M059J (cell line): ENCODE measurements around the gene NT5DC3. TPM values are rescaled to one million over a fixed set of nuclear protein-coding genes. Genes with fewer than 3 reads are reported as not detected.
A peak's percentile ranks its signal among the peaks of the same experiment; 100 is the strongest.

Experiments used
- DNase-seq: peaks from one replicate; pipeline ENCODE4 v3.0.0-alpha.2; 2012; ENCODE audit warnings: low read depth
- total RNA-seq: library from RNA; depleted of rRNA; stranded (reverse); fragments of >200 nt; shearing (Covaris generic); gene quantifications from 2 replicates; pipeline ENCODE4 v1.2.3, GENCODE V29; 2014

The NT5DC3 gene
- total RNA-seq, 1 experiment from 2014 or later: 10.4 TPM

DNA sequence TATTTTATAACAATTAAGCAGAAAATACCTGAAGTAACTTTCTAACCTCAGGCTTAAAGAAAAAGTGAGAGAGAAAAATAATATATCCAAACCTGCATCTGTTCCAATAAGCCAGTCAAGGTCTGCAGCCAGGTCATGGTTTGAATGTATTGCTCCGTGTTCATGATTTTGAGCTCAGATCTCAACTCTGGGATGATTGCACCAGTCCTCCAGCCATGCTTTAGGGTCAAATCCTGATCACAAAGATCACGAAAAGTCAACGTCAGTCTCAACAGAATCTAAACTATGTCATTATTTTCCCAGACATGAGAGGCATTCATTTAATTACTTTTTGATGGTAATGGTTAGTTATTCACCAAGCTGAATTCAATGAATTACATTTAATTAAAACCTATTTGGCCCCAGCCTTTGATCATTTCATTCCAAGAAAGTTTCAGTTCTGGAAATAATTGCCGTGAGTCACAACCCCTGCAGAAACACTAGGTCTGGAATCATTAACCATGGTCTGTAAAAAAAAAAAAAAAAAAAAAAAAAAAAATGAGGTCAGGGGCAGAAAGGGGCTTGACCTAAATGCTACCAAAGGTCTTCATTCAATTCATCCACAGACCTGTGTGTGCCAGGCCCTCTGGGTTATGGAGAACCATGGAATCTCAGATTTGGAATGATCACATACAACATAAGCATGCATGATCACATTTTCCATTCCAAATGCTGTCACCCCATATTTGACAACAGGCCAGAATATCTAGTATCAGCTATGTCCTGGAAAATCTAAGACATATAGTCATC lies 55.6 kb downstream of the NT5DC3 start:
- DNase-seq: peak; percentile 42

DNA sequence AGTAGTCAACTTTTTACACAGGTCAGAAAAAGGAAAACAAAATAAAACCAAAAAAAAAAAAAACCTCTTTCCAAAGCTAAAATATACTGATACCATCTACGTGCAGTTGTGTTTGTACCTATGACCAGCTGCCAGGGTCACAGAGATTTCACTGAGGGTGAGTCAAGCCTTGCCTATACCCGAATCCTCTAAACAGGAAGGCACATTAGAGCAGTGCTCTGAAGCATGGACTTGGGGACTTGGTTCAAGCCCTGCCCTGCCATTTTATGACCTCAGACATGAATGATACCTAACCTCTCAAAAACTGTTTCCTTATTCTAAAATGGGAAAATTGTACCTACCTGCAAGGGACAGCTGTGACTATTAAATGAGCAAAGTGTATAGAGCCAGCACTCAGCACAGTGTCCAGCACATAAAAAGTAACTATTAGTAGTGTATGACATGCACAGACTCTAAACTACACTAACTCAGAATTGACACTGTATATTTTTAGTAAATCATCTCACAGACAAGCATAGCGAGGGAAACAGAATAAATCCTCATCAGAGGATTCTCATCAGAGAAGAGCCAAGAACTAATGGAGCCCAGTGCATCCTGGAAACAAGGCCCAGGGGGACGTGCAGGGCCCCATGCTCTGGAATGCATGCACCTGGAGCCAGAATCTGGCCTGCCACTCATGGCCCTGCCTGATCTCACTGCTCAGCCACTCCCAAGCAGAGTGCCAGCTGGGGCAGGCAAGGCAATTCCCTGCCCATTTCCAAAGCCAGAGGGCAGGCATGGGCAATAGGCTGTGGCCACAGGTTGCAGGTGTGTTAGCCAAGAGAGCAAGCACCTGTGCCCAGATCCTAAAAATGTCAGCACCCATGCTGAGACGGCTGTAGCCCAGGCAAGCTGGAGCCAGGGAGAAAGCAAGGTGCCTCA lies 57.0 kb downstream of the NT5DC3 start:
- DNase-seq: no peak

DNA sequence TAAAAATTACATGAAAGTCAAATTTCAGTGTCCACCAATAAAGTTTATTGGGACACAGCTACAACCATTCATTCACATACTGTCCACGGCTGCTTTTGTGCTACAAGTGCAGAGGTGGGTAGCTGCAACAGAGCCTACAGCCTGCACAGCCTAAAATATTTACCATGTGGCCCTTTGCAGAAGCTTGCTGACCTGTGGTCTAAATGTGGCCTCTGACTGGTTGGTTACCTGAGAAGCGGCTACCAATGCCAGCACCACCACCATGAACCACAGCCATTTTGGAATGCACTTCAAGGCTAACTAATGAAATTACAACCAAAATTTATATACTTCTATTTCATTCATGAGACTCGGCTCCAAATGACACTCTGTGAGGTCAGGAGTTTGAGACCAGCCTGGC lies 58.6 kb downstream of the NT5DC3 start:
- no peak for DNase-seq

DNA sequence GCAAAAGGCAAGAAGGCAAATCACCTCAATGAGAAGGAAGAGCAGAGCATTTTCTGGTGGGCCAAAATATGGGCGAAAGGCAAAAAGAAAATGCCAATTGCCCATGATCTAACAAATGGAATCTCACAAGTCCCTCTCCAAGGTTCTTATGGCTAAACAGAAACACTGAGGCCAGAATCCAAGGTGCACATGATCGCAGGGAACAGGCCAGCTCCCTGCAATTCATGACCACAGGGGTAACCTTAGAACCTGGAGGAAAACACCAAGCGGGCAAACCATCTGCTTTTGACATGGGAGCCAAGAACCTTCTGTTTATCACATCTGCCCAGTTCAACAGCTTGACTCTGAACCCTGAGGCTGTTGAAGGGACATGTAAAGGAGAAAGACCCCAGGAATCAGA lies 60.0 kb downstream of the NT5DC3 start:
- DNase-seq: no peak

- peak; percentile 66 for DNase-seq
Measured at GRCh38 chr12:103780093-103780440, 61.0 kb downstream of the NT5DC3 start.

DNA sequence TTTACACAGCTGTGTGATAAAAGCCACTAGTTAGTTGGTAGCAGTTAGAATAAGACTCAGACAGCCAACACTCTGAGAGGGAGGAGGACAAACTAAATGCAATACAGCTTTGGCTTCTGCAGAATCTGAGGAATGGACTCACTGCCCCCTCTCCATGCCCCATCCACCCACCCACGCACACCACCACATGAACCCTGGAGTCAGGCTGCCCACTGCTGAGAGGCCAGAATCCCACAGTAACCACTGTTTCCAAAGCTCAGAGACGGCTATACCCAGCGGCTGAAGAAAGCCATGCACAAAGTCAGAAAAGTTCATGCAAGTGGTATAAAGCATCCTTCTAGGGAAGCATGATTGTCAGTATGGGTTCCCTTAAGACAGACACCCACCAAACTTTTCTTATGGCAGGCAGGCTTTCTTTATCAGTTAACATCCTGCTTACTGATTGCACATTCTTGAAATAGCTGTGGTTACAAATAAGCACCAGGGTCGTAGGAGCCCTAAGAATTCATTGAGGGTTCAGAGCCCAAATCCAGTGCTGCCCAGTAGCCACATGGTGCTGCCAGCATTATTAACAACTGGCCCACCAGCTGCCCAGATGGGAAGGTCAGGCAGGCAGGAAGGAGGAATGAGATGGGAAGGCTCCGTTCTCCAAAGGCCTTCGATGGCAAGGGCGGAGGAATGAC lies 61.5 kb downstream of the NT5DC3 start:
- peak; percentile 71 for DNase-seq

GRCh38 chr12:103778781-103779180 lies 62.3 kb downstream of the NT5DC3 start:
- DNase-seq: no peak

- DNase-seq: no peak
Measured at GRCh38 chr12:103774977-103775560, 66.0 kb downstream of the NT5DC3 start.

GRCh38 chr12:103773109-103773910 lies 67.7 kb downstream of the NT5DC3 start:
- no peak for DNase-seq

GRCh38 chr12:103772367-103773108 lies 68.5 kb downstream of the NT5DC3 start:
- DNase-seq: no peak

DNA sequence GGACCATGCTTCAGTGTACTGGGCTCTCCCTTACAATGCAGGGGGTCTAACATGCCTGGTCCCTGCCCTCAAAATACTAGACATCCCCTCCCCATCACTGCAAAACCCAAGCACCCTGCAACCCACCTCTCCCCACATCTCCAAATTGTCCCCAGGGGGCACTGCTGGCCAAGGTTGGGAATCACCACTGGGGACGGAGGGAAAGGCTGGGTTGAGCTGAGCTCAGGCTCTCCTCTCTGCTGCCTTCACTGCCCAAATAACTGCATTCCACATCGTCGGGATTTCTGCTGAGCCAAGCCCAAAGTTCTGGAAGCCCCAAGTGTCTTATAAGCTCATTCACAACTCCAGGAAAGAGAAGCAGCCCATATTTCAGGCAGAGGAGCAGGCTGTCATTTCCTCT lies 69.6 kb downstream of the NT5DC3 start:
- peak; percentile 47 for DNase-seq

DNA sequence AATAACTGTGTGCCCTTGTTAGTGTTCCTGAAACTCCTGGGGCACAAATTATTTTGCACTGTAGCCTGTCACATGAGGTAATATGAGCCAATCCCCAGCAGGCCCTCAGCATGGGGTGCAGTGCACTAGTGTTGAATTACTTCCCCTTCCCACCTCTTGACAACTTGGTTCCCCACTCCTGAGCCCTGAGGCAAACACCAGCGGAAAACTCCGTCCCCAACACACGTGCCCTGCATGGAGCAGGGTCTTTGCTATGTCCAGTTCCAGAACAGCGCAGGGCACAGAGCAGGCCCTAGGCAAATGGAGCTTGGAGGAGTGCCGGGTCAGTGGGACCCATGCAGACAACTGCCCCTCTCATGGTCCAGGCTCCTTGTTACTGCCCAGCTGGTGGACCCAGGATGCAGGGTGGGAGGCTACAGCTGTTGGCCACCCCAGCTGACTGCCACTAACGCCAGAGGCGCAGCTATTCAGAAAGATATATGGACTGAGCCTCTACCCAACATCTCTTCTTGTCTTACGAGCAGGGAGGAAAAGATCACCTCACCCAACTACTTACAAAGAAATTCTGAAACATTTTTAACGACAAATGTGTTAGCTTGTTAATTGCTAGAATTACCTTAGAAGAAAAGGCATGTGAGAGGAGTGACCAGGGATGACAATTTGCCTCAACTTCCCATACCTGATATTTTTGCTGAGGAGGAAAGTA lies 71.6 kb downstream of the NT5DC3 start:
- no peak for DNase-seq

- DNase-seq: no peak
Measured at GRCh38 chr12:103768467-103769123, 72.4 kb downstream of the NT5DC3 start.

DNA sequence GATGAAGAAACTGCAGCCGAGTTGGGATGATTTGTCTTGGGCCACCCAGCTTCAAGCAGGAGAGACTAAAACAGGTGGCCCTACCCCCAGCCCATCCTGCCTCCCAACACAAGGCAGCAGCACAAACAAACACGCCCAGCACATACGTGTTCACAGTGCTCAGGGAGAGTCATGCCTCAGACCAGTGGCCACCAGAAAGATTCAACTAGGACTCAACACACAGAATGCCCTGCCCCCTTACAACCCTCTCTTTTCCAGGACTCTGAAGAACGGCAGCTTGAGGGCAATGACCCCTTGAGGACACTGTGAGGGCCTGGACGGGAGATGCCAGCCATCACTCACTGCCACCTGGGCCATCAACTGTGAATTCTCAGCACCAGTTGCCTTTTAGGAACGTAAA lies 75.0 kb downstream of the NT5DC3 start:
- no peak for DNase-seq

DNA sequence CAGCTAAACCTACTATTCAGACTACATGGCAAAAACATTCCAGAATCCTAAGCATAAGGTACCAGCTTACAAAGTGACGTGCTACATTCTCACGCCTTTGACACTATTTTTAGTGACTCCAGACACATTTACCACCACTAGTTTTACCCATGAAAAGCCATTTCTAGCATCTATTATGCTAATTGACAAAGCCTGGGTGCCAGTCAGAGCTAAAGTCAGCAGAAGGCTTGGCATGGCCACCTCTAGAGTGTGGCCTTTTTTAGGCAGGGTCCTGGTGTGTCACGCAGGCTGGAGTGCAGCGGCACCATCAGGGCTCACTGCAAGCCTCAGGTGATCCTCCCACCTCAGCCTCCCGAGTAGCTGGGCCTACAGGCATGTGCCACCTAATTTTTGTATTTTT lies 75.7 kb downstream of the NT5DC3 start:
- DNase-seq: no peak

GRCh38 chr12:103762473-103762872 lies 78.6 kb downstream of the NT5DC3 start:
- no peak for DNase-seq

GRCh38 chr12:103758310-103759089 lies 82.5 kb downstream of the NT5DC3 start:
- DNase-seq: no peak

GRCh38 chr12:103757248-103757647 lies 83.8 kb downstream of the NT5DC3 start:
- no peak for DNase-seq
